Placental pericyte (primary cell): ENCODE measurements around the gene C1orf115. TPM values are rescaled to one million over a fixed set of nuclear protein-coding genes. Genes with fewer than 3 reads are reported as not detected.

Experiments used
- total RNA-seq: library from RNA; depleted of rRNA; stranded (reverse); fragments of >200 nt; gene quantifications from 2 replicates; pipeline ENCODE4 v1.2.3, GENCODE V29; 2012

Gene C1orf115, protein sequence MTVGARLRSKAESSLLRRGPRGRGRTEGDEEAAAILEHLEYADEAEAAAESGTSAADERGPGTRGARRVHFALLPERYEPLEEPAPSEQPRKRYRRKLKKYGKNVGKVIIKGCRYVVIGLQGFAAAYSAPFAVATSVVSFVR
- 1.3 and 2.4 TPM in 2 replicates for total RNA-seq

DNA sequence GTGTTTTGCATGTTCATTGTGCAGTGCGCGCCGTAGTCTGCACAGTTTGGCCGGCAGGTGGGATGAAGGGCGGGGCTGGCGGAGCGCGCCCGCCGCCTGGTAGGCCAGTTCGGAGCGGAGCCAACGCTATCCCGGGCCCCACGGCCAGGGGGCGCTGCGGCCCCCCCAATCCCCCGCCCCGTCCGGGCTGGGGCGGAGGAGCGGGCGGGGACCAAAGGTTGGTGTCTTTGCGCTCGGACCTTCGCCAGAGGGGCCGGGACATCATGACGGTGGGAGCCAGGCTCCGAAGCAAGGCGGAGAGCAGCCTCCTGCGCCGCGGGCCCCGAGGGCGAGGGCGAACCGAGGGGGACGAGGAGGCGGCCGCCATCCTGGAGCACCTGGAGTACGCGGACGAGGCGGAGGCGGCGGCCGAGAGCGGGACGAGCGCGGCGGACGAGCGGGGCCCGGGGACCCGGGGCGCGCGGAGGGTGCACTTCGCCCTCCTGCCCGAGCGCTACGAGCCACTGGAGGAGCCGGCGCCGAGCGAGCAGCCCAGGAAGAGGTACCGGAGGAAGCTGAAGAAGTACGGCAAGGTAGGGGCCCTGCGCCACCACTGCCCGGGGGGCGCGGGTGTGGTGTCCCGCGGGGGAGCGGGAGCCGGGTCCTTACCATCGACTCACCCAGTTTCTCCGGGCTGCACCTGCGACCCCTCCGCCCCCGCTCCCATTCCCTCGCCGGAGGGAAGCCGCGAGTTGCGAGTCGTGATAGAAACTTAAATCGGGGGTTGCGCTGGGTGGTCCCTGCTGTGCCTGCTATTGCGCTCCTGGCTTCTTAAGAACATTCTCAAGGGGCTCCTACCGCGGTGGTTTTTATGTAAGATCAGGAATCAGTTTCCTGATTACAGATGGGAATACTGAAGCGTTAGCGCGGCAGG lies at the start of gene C1orf115:
Gene C1orf115, plus strand, starts transcription at position 224 of the 913 bp plus-strand sequence. Its CDS starts 40 bp downstream, at position 264.

DNA sequence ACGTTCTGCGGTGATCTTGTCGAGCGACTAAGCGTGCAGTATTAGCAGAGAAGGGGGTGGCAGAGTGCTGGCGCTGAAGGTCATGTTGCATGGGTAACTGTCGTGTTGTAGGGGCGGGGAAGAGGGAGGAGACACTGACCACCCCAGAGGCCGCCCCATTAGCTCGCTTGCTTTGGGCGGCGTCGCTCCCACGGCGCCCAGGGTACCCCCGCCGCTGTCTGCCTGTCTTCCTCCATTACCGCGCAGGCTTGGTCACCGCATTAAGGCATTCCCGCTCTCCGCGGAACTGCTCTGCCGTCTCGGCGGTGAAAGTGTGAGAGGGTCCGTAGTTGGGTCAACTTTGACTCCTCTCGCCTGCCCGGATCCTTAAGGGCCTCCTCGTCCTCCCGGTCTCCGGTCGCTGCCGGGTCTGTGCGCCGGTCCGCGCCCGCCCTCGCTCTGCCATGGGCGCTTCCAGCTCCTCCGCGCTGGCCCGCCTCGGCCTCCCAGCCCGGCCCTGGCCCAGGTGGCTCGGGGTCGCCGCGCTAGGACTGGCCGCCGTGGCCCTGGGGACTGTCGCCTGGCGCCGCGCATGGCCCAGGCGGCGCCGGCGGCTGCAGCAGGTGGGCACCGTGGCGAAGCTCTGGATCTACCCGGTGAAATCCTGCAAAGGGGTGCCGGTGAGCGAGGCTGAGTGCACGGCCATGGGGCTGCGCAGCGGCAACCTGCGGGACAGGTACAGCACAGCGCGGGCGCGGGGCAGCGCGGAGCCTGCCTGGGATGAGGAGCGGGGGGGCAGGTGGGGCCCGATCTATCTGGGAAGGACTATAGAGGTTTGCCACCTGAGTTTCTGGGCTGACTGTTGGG lies 58.1 kb downstream of the C1orf115 start, which contains the start of gene MTARC2:
Gene MTARC2, plus strand, starts transcription at position 234 of the 846 bp plus-strand sequence. Its CDS starts 210 bp downstream, at position 444.

Other genes starting within 250 kb of the C1orf115 start
- 0.43 and 0.66 TPM in 2 replicates for gene MARK1, start 162.2 kb upstream of the C1orf115 start, total RNA-seq
- 2.4 and 6.8 TPM in 2 replicates for gene MTARC2, start 58.0 kb downstream of the C1orf115 start, total RNA-seq
- gene MTARC1, start 96.5 kb downstream of the C1orf115 start, total RNA-seq = 0.14 and 0.44 TPM in 2 replicates
- gene HLX, start 189.1 kb downstream of the C1orf115 start, total RNA-seq = 8.2 and 18.2 TPM in 2 replicates